Loucy (cell line): Measurements from ENCODE around the gene RBMS2.

Experiments
- H2AFZ ChIP-seq: fragments of 200-600 bp; sonication (generic); 2 replicates; pipeline ENCODE4 v1.6.0; 2016; ENCODE audit warnings: antibody characterized with exemption, mild to moderate bottlenecking, low read length, moderate library complexity
- H3F3A ChIP-seq: fragments of 200-600 bp; 2 replicates; pipeline ENCODE4 v1.6.0; 2016; ENCODE audit warnings: antibody characterized with exemption, low read depth, mild to moderate bottlenecking
- H3K27me3 ChIP-seq: fragments of 200-600 bp; sonication (generic); 2 replicates; pipeline ENCODE4 v1.6.1; 2014; ENCODE audit warnings: low read length, mild to moderate bottlenecking; ENCODE audit not compliant: insufficient read depth, poor library complexity, severe bottlenecking
- H3K36me3 ChIP-seq: fragments of 200-600 bp; sonication (generic); 2 replicates; pipeline ENCODE4 v1.6.1; 2016; ENCODE audit warnings: low read length; ENCODE audit not compliant: insufficient read depth
- H3K4me1 ChIP-seq: fragments of 200-600 bp; sonication (generic); 2 replicates; pipeline ENCODE4 v1.5.1; 2014; ENCODE audit warnings: low read length, mild to moderate bottlenecking; ENCODE audit not compliant: insufficient read depth, poor library complexity, severe bottlenecking
- H3K4me2 ChIP-seq: fragments of 200-600 bp; sonication (generic); 2 replicates; pipeline ENCODE4 v1.6.0; 2014; ENCODE audit warnings: antibody characterized with exemption, low read length, low read depth, mild to moderate bottlenecking; ENCODE audit not compliant: poor library complexity, severe bottlenecking
- H3K4me3 ChIP-seq: fragments of 200-600 bp; sonication (generic); 2 replicates; pipeline ENCODE4 v1.5.1; 2014; ENCODE audit warnings: low read length, mild to moderate bottlenecking, mixed read lengths; ENCODE audit not compliant: poor library complexity, severe bottlenecking
- H3K79me2 ChIP-seq: fragments of 200-600 bp; sonication (generic); 2 replicates; pipeline ENCODE4 v1.6.1; 2014; ENCODE audit warnings: low read length; ENCODE audit not compliant: insufficient read depth
- H3K9ac ChIP-seq: fragments of 200-600 bp; sonication (generic); 2 replicates; pipeline ENCODE4 v1.6.0; 2014; ENCODE audit warnings: mild to moderate bottlenecking, low read depth, low read length, moderate library complexity; ENCODE audit not compliant: poor library complexity, severe bottlenecking
- H3K9me2 ChIP-seq: fragments of 200-600 bp; sonication (generic); replicated peaks from 2 replicates; pipeline ENCODE4 v1.6.1; 2016; ENCODE audit warnings: low read depth, low read length, mixed read lengths
- H3K9me3 ChIP-seq: fragments of 200-600 bp; sonication (generic); 2 replicates; pipeline ENCODE4 v1.6.1; 2014; ENCODE audit warnings: mild to moderate bottlenecking, antibody characterized with exemption, low read length, low read depth; ENCODE audit not compliant: insufficient read depth
- H4K20me1 ChIP-seq: fragments of 200-600 bp; sonication (generic); 2 replicates; pipeline ENCODE4 v1.6.0; 2014; ENCODE audit warnings: antibody characterized with exemption, low read length, mild to moderate bottlenecking; ENCODE audit not compliant: insufficient read depth, poor library complexity, severe bottlenecking
- EZH2phosphoT487 ChIP-seq: fragments of 200-600 bp; IDR thresholded peaks from 2 replicates; pipeline ENCODE4 v1.6.1; 2018; ENCODE audit warnings: antibody characterized with exemption, mild to moderate bottlenecking, moderate library complexity, borderline replicate concordance
- TF ChIP-seq, protein P1 (sequence below): fragments of 200-600 bp; sonication (generic); conservative IDR thresholded peaks from 2 replicates; pipeline ENCODE4 v1.5.1; 2014; ENCODE audit warnings: mild to moderate bottlenecking, antibody characterized with exemption, low read length

Gene RBMS2

DNA sequence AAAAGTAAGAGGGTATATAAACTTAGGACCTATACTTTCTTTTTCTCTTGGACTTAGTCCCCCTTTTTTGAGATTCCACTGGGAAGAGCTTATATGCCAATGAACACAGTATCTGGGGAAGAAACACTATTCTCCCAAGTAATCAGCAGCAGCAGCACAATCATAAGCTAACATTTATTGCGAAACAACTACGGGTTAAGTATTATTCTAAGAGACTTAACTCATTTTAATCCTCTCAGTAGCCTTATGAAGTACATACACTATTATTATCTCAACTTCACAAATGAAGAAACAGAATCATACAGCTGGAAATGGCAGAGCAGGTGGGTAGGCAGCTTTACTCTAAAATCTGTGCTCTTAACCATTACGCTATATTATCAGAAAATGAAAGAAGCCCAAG is 80.6 kb downstream of the RBMS2 start:
- Histone ChIP-seq H3K4me3 (no peak overlapping the region), H3K9me3 (no peaks in the 10 kb centered on the region), H3K79me2 (no peaks in the 10 kb centered on the region), H3K27me3 (no peaks in the 10 kb centered on the region), H3K36me3 (peaks cover 97% of the 10 kb centered on the region), H3K9me2 (no peaks in the 10 kb centered on the region), H3K4me2 (no peak overlapping the region), H2AFZ (no peak overlapping the region), H3K4me1 (no peaks in the 10 kb centered on the region), H4K20me1 (no peaks in the 10 kb centered on the region), H3F3A (no peaks in the 10 kb centered on the region), H3K9ac (no peak overlapping the region)
- no peak for TF ChIP-seq EZH2phosphoT487
- TF ChIP-seq, protein P1, sequence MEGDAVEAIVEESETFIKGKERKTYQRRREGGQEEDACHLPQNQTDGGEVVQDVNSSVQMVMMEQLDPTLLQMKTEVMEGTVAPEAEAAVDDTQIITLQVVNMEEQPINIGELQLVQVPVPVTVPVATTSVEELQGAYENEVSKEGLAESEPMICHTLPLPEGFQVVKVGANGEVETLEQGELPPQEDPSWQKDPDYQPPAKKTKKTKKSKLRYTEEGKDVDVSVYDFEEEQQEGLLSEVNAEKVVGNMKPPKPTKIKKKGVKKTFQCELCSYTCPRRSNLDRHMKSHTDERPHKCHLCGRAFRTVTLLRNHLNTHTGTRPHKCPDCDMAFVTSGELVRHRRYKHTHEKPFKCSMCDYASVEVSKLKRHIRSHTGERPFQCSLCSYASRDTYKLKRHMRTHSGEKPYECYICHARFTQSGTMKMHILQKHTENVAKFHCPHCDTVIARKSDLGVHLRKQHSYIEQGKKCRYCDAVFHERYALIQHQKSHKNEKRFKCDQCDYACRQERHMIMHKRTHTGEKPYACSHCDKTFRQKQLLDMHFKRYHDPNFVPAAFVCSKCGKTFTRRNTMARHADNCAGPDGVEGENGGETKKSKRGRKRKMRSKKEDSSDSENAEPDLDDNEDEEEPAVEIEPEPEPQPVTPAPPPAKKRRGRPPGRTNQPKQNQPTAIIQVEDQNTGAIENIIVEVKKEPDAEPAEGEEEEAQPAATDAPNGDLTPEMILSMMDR, result no peak

DNA sequence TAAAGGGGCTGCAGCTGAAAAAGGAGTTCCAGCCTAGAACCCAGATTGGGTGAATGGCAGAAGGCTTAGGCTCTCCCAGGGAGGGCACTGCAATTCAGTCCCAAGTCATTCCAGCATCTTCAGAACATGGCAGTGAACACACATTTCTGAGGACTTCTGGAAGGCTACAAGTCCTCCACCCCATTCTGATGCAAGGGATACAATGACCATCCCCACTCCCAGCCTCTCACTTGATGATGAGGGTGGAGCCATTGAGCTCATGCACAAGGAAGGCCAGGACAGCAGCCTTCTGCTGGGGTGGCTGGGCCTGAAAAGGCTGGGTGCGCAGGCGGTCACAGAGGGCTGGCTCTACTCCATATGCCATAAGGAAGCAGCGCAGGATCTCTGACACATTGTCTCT is 82.7 kb downstream of the RBMS2 start:
- no peaks in the 10 kb centered on the region for H3K9me2 ChIP-seq
- H3F3A ChIP-seq, result no peaks in the 10 kb centered on the region
- no peaks in the 10 kb centered on the region for H3K4me1 ChIP-seq
- no peak overlapping the region for H3K9ac ChIP-seq
- no peak for TF ChIP-seq EZH2phosphoT487
- TF ChIP-seq, protein P1, result no peak
- peaks cover 90% of the 10 kb centered on the region for H3K36me3 ChIP-seq
- H3K27me3 ChIP-seq, result no peaks in the 10 kb centered on the region
- H3K4me2 ChIP-seq, result no peak overlapping the region
- no peaks in the 10 kb centered on the region for H3K9me3 ChIP-seq
- H4K20me1 ChIP-seq, result no peaks in the 10 kb centered on the region
- no peaks in the 10 kb centered on the region for H3K79me2 ChIP-seq
- no peak overlapping the region for H3K4me3 ChIP-seq
- no peak overlapping the region for H2AFZ ChIP-seq

DNA sequence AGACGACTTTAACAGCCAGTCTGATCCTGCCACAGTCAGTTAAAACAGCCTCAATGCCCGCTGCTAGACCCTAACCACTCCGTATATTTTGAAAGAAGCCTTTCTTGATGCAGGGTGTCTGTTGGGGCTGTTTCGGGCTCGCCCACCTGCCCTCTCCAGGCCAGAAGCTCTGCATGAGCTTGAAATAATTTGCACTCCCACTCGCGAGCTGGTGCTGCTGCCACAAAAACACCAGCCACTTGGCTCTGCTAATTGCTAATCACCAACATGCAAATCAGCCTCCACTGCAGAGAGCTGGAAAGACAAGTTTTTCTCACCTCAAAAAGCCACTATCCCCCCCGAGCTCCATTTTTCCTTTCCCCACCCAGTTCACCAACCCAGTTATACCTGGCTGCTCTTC is 93.0 kb downstream of the RBMS2 start:
- H3K79me2 ChIP-seq, result peaks cover 26% of the 10 kb centered on the region
- H3K9ac ChIP-seq, result no peak overlapping the region
- no peaks in the 10 kb centered on the region for H3K9me2 ChIP-seq
- H3F3A ChIP-seq, result no peaks in the 10 kb centered on the region
- TF ChIP-seq EZH2phosphoT487, result no peak
- TF ChIP-seq, protein P1, result no peak
- H4K20me1 ChIP-seq, result peaks cover 18% of the 10 kb centered on the region
- no peak overlapping the region for H3K4me2 ChIP-seq
- no peaks in the 10 kb centered on the region for H3K4me1 ChIP-seq
- H2AFZ ChIP-seq, result no peak overlapping the region
- no peak overlapping the region for H3K4me3 ChIP-seq
- H3K9me3 ChIP-seq, result no peaks in the 10 kb centered on the region
- H3K36me3 ChIP-seq, result peaks cover 88% of the 10 kb centered on the region; the same call in 1 of the 2 replicates
- no peaks in the 10 kb centered on the region for H3K27me3 ChIP-seq
